GM12878 (cell line): ENCODE data around the gene CABLES1. TPM values are rescaled to one million over a fixed set of nuclear protein-coding genes. Genes with fewer than 3 reads are reported as not detected.

Experiments used
- CHD1 ChIP-seq: IDR thresholded peaks from 2 replicates; pipeline ENCODE4 v1.6.1; 2012; ENCODE audit warnings: low read depth, low read length, improper control_type of control experiment
- EGR1 ChIP-seq, 2 experiments: IDR thresholded peaks; 1 replicate in 1 of 2; 2 replicates in 1 of 2; pipeline ENCODE4 v1.6.1; 2011 to 2012; ENCODE audit warnings: low read depth in 2 of 2, low read length in 2 of 2, borderline replicate concordance in 1 of 2, mild to moderate bottlenecking in 1 of 2, moderate library complexity in 1 of 2
- FOS ChIP-seq: IDR thresholded peaks from 3 replicates; pipeline ENCODE4 v1.6.1; 2011; ENCODE audit warnings: borderline replicate concordance; ENCODE audit not compliant: insufficient read length; ENCODE audit errors: extremely low read depth
- FOXM1 ChIP-seq: IDR thresholded peaks from 2 replicates; pipeline ENCODE4 v1.6.1; 2012; ENCODE audit warnings: low read depth, mild to moderate bottlenecking, inconsistent platforms, low read length, moderate library complexity
- JUNB ChIP-seq: IDR thresholded peaks from 2 replicates; pipeline ENCODE4 v1.6.1; 2016; ENCODE audit warnings: antibody characterized with exemption, mild to moderate bottlenecking
- KAT2A ChIP-seq: conservative IDR thresholded peaks from 2 replicates; pipeline ENCODE4 v1.6.1; 2011; ENCODE audit warnings: low read depth, low read length; ENCODE audit not compliant: control insufficient read depth
- MEF2A ChIP-seq: IDR thresholded peaks from 2 replicates; pipeline ENCODE4 v1.6.1; 2011; ENCODE audit warnings: low read depth, mild to moderate bottlenecking, low read length, moderate library complexity; ENCODE audit not compliant: insufficient read depth
- PAX5 ChIP-seq: IDR thresholded peaks from 2 replicates; pipeline ENCODE4 v1.6.1; 2011; ENCODE audit warnings: low read depth, low read length, borderline replicate concordance
- PML ChIP-seq: IDR thresholded peaks from 2 replicates; pipeline ENCODE4 v1.6.1; 2012; ENCODE audit warnings: low read length, inconsistent platforms
- RAD51 ChIP-seq: fragments of 450-650 bp; IDR thresholded peaks from 2 replicates; pipeline ENCODE4 v1.6.1; 2016; ENCODE audit warnings: moderate library complexity, mild to moderate bottlenecking, inconsistent platforms
- RUNX3 ChIP-seq: IDR thresholded peaks from 2 replicates; pipeline ENCODE4 v1.6.1; 2012; ENCODE audit warnings: low read length, inconsistent platforms
- SIX5 ChIP-seq: IDR thresholded peaks from 2 replicates; pipeline ENCODE4 v1.6.1; 2011; ENCODE audit warnings: mild to moderate bottlenecking, low read depth, low read length, moderate library complexity; ENCODE audit not compliant: severe bottlenecking
- YY1 ChIP-seq: IDR thresholded peaks from 2 replicates; pipeline ENCODE4 v1.6.1; 2011; ENCODE audit warnings: low read depth, mild to moderate bottlenecking, low read length
- ZBED1 ChIP-seq: IDR thresholded peaks from 2 replicates; pipeline ENCODE4 v1.6.1; 2016; ENCODE audit warnings: borderline replicate concordance
- ZBTB33 ChIP-seq: fragments of 450-650 bp; IDR thresholded peaks from 2 replicates; pipeline ENCODE4 v1.6.1; 2017; ENCODE audit warnings: mild to moderate bottlenecking
- polyA plus RNA-seq, 11 experiments: library from polyadenylated mRNA; depleted of rRNA in 4 of 11; unstranded in 6 of 11; stranded (reverse) in 5 of 11; fragments of >200 nt; fragmentation: Nextera tagmentation in 4 of 11; fragmentation: Illumina TruSeq in 1 of 11; extraction: Ambion mirVana in 4 of 11; extraction: Trizol in 1 of 11; gene quantifications; 1 replicate in 1 of 11; 2 replicates in 10 of 11; pipeline versions ENCODE4 v1.2.1 to v1.2.3, GENCODE V29; 2011 to 2016; ENCODE audit warnings: inconsistent platforms in 2 of 11, missing spikeins in 2 of 11, low read depth in 1 of 11
- total RNA-seq, 4 experiments: library from RNA; depleted of rRNA in 3 of 4; stranded (reverse); fragments of >200 nt in 3 of 4; fragmentation: Illumina TruSeq in 1 of 4; extraction: Trizol in 1 of 4; gene quantifications; 2 replicates each; pipeline versions ENCODE4 v1.2.1 to v1.2.3, GENCODE V29; 2013 to 2021
- TF ChIP-seq, protein P1 (sequence below): fragments of 450-650 bp; IDR thresholded peaks from 2 replicates; pipeline ENCODE4 v1.6.1; 2017; ENCODE audit warnings: mild to moderate bottlenecking, moderate library complexity
- TF ChIP-seq, protein P2 (sequence below): fragments of 450-650 bp; IDR thresholded peaks from 2 replicates; pipeline ENCODE4 v1.6.1; 2018; ENCODE audit warnings: mild to moderate bottlenecking, low read depth, moderate library complexity; ENCODE audit not compliant: partially characterized antibody

CABLES1 gene
- total and polyA plus RNA-seq, 10 of the 15 experiments (the other 5 are each of a cell fraction or from before 2014, with no cell fraction given): 2.9 to 27.2 (median 8.2) TPM

- TF ChIP-seq, protein P1, sequence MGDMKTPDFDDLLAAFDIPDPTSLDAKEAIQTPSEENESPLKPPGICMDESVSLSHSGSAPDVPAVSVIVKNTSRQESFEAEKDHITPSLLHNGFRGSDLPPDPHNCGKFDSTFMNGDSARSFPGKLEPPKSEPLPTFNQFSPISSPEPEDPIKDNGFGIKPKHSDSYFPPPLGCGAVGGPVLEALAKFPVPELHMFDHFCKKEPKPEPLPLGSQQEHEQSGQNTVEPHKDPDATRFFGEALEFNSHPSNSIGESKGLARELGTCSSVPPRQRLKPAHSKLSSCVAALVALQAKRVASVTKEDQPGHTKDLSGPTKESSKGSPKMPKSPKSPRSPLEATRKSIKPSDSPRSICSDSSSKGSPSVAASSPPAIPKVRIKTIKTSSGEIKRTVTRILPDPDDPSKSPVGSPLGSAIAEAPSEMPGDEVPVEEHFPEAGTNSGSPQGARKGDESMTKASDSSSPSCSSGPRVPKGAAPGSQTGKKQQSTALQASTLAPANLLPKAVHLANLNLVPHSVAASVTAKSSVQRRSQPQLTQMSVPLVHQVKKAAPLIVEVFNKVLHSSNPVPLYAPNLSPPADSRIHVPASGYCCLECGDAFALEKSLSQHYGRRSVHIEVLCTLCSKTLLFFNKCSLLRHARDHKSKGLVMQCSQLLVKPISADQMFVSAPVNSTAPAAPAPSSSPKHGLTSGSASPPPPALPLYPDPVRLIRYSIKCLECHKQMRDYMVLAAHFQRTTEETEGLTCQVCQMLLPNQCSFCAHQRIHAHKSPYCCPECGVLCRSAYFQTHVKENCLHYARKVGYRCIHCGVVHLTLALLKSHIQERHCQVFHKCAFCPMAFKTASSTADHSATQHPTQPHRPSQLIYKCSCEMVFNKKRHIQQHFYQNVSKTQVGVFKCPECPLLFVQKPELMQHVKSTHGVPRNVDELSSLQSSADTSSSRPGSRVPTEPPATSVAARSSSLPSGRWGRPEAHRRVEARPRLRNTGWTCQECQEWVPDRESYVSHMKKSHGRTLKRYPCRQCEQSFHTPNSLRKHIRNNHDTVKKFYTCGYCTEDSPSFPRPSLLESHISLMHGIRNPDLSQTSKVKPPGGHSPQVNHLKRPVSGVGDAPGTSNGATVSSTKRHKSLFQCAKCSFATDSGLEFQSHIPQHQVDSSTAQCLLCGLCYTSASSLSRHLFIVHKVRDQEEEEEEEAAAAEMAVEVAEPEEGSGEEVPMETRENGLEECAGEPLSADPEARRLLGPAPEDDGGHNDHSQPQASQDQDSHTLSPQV: peak; percentile 85; the same call in 1 of the 2 replicates
- TF ChIP-seq ZBED1: no peak; the same call in 1 of the 2 replicates
- no peak for TF ChIP-seq FOS
- TF ChIP-seq FOXM1: peak; percentile 92
- TF ChIP-seq SIX5: no peak
- peak; percentile 47 for TF ChIP-seq JUNB
- peak; percentile 76 for TF ChIP-seq MEF2A
- peak; percentile 95 for TF ChIP-seq RAD51
- no peak for TF ChIP-seq CHD1
- TF ChIP-seq, protein P2, sequence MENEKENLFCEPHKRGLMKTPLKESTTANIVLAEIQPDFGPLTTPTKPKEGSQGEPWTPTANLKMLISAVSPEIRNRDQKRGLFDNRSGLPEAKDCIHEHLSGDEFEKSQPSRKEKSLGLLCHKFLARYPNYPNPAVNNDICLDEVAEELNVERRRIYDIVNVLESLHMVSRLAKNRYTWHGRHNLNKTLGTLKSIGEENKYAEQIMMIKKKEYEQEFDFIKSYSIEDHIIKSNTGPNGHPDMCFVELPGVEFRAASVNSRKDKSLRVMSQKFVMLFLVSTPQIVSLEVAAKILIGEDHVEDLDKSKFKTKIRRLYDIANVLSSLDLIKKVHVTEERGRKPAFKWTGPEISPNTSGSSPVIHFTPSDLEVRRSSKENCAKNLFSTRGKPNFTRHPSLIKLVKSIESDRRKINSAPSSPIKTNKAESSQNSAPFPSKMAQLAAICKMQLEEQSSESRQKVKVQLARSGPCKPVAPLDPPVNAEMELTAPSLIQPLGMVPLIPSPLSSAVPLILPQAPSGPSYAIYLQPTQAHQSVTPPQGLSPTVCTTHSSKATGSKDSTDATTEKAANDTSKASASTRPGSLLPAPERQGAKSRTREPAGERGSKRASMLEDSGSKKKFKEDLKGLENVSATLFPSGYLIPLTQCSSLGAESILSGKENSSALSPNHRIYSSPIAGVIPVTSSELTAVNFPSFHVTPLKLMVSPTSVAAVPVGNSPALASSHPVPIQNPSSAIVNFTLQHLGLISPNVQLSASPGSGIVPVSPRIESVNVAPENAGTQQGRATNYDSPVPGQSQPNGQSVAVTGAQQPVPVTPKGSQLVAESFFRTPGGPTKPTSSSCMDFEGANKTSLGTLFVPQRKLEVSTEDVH: no peak
- TF ChIP-seq RUNX3: peak; percentile 66
- TF ChIP-seq YY1: peak; percentile 61; the same call in 1 of the 2 replicates
- TF ChIP-seq EGR1 (IDR thresholded peaks at IDR 0.05; ENCODE audit: borderline replicate concordance in 1 of 2, low read depth in 2 of 2, low read length in 2 of 2): peak in 1 of 2 experiments; percentile 57; a peak in 2 of 3 replicates
- TF ChIP-seq PML: peak; percentile 24; the same call in 1 of the 2 replicates
- TF ChIP-seq ZBTB33: no peak
- TF ChIP-seq KAT2A: no peak
- TF ChIP-seq PAX5: peak; percentile 67; the same call in 1 of the 2 replicates
These were observed 93.1 kb downstream of the CABLES1 start (continued) for GRCh38 chr18:23228102-23229061.
